OCI-LY3 (cell line): ENCODE measurements around the gene GSE1.

ENCODE experiments used
- H2AFZ ChIP-seq: fragments of 200-600, 300-600 bp; shearing (Covaris generic); 2 replicates; pipeline ENCODE4 v1.6.0; 2014; ENCODE audit warnings: antibody characterized with exemption, low read depth, low read length
- H3K27ac ChIP-seq: fragments of 200-600, 300-600 bp; sonication (generic); 2 replicates; pipeline ENCODE4 v1.5.1; 2014; ENCODE audit warnings: mild to moderate bottlenecking, low read length, moderate library complexity, mixed read lengths
- H3K27me3 ChIP-seq: fragments of 200-600, 300-600 bp; sonication (generic); 2 replicates; pipeline ENCODE4 v1.6.1; 2014; ENCODE audit warnings: low read depth, low read length, mixed read lengths
- H3K36me3 ChIP-seq: fragments of 200-600, 300-600 bp; sonication (generic); replicated peaks from 2 replicates; pipeline ENCODE3; 2014; ENCODE audit warnings: low read depth, low read length, mixed read lengths
- H3K4me1 ChIP-seq: fragments of 300-600, 200-600 bp; sonication (generic); 2 replicates; pipeline ENCODE4 v1.6.1; 2014; ENCODE audit warnings: low read length, mixed read lengths
- H3K4me2 ChIP-seq: fragments of 200-600, 300-600 bp; sonication (generic); 2 replicates; pipeline ENCODE4 v1.6.1; 2014; ENCODE audit warnings: low read length, mixed read lengths
- H3K4me3 ChIP-seq: fragments of 300-600, 200-600 bp; sonication (generic); 2 replicates; pipeline ENCODE4 v1.5.1; 2014; ENCODE audit warnings: antibody characterized with exemption, mild to moderate bottlenecking, low read length, moderate library complexity
- H3K79me2 ChIP-seq: fragments of 300-600, 200-600 bp; shearing (Covaris generic); 2 replicates; pipeline ENCODE4 v1.6.1; 2014; ENCODE audit warnings: mild to moderate bottlenecking, low read length, mixed read lengths
- H3K9ac ChIP-seq: fragments of 300-600, 200-600 bp; shearing (Covaris generic); 2 replicates; pipeline ENCODE4 v1.6.0; 2014; ENCODE audit warnings: mild to moderate bottlenecking, low read length, moderate library complexity
- H3K9me3 ChIP-seq: fragments of 200-600, 300-600 bp; shearing (Covaris generic); 2 replicates; pipeline ENCODE4 v1.6.1; 2014; ENCODE audit warnings: low read length, mixed read lengths; ENCODE audit not compliant: insufficient read depth
- H4K20me1 ChIP-seq: fragments of 200-600, 300-600 bp; sonication (generic); 2 replicates; pipeline ENCODE4 v1.6.1; 2016; ENCODE audit warnings: low read length, mixed read lengths; ENCODE audit not compliant: insufficient read depth
- EZH2phosphoT487 ChIP-seq: fragments of 200-600 bp; shearing (Covaris generic); IDR thresholded peaks from 2 replicates; pipeline ENCODE4 v1.6.1; 2018; ENCODE audit warnings: antibody characterized with exemption, mixed run types, low read depth
- TF ChIP-seq, protein P1 (sequence below): fragments of 200-600, 300-600 bp; sonication (generic); IDR thresholded peaks from 2 replicates; pipeline ENCODE4 v1.5.1; 2014; ENCODE audit warnings: antibody characterized with exemption, low read length, low read depth

Gene GSE1

GRCh38 chr16:85567935-85568334, 45.2 kb upstream of the GSE1 start:
- H3K27me3 ChIP-seq = no peaks in the 10 kb centered on the region
- TF ChIP-seq, protein P1, sequence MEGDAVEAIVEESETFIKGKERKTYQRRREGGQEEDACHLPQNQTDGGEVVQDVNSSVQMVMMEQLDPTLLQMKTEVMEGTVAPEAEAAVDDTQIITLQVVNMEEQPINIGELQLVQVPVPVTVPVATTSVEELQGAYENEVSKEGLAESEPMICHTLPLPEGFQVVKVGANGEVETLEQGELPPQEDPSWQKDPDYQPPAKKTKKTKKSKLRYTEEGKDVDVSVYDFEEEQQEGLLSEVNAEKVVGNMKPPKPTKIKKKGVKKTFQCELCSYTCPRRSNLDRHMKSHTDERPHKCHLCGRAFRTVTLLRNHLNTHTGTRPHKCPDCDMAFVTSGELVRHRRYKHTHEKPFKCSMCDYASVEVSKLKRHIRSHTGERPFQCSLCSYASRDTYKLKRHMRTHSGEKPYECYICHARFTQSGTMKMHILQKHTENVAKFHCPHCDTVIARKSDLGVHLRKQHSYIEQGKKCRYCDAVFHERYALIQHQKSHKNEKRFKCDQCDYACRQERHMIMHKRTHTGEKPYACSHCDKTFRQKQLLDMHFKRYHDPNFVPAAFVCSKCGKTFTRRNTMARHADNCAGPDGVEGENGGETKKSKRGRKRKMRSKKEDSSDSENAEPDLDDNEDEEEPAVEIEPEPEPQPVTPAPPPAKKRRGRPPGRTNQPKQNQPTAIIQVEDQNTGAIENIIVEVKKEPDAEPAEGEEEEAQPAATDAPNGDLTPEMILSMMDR = no peak
- no peak for TF ChIP-seq EZH2phosphoT487
- no peak overlapping the region for H3K4me2 ChIP-seq
- no peak overlapping the region for H3K9ac ChIP-seq
- H2AFZ ChIP-seq = no peak overlapping the region
- H3K79me2 ChIP-seq = peaks cover 95% of the 10 kb centered on the region
- no peak overlapping the region for H3K27ac ChIP-seq
- peaks cover 47% of the 10 kb centered on the region for H3K4me1 ChIP-seq
- H4K20me1 ChIP-seq = peaks cover 98% of the 10 kb centered on the region
- no peaks in the 10 kb centered on the region for H3K9me3 ChIP-seq
- H3K4me3 ChIP-seq = no peak overlapping the region
- H3K36me3 ChIP-seq = peaks cover 16% of the 10 kb centered on the region

GRCh38 chr16:85568519-85568918, 44.6 kb upstream of the GSE1 start:
- Histone ChIP-seq H2AFZ (no peak overlapping the region), H3K79me2 (peaks cover 95% of the 10 kb centered on the region), H3K36me3 (peaks cover 16% of the 10 kb centered on the region), H3K4me3 (no peak overlapping the region), H3K4me1 (peaks cover 44% of the 10 kb centered on the region), H4K20me1 (peaks cover 98% of the 10 kb centered on the region), H3K27ac (no peak overlapping the region), H3K27me3 (no peaks in the 10 kb centered on the region), H3K9me3 (no peaks in the 10 kb centered on the region), H3K4me2 (no peak overlapping the region), H3K9ac (no peak overlapping the region)
- TF ChIP-seq, protein P1 = no peak
- no peak for TF ChIP-seq EZH2phosphoT487

DNA sequence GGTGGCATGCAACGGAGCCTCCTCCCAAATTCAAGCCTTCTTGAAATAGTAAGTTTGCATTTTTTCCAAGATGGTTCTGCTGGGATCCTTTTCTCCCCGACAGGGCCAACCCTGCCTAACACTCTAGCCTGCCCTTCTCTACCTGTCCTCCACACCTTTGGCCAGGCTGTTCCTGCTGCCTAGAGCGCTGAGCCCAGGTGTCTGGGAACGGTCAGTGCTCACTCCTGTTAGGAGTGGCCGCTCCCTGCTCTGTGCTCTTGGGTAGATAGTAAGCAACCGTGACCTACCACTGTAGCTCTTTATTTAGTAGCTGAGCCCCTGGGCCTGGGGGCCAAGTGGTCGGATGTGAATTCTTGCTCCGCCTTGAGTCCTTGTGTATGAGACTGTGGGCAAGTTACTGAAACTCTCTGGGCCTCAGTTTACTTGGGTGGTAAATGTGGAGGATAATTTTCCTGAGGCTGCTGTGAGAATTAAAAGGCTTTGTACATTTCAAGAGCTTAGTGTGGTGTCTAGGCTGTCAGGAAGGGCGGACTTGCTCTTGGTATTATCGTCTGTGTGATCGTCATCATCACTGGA, 44.0 kb upstream of the GSE1 start:
- peaks cover 95% of the 10 kb centered on the region for H3K79me2 ChIP-seq
- TF ChIP-seq, protein P1 = no peak
- TF ChIP-seq EZH2phosphoT487 = no peak
- peaks cover 38% of the 10 kb centered on the region for H3K4me1 ChIP-seq
- H3K9ac ChIP-seq = no peak overlapping the region
- 0 out of 2 replicates have a peak overlapping the region, but pooled peaks have one; percentile 29 for H3K4me2 ChIP-seq
- H3K36me3 ChIP-seq = peaks cover 16% of the 10 kb centered on the region
- H3K27ac ChIP-seq = no peak overlapping the region
- H3K4me3 ChIP-seq = no peak overlapping the region
- H3K9me3 ChIP-seq = no peaks in the 10 kb centered on the region
- peaks cover 98% of the 10 kb centered on the region for H4K20me1 ChIP-seq
- H3K27me3 ChIP-seq = no peaks in the 10 kb centered on the region
- no peak overlapping the region for H2AFZ ChIP-seq

GRCh38 chr16:85569615-85570212, 43.4 kb upstream of the GSE1 start:
- Histone ChIP-seq H3K79me2 (peaks cover 95% of the 10 kb centered on the region), H3K4me2 (peak overlapping the region; percentile 29; the same call in 1 of the 2 replicates), H2AFZ (no peak overlapping the region), H3K9me3 (no peaks in the 10 kb centered on the region), H4K20me1 (peaks cover 98% of the 10 kb centered on the region), H3K27ac (no peak overlapping the region), H3K4me1 (peaks cover 33% of the 10 kb centered on the region), H3K9ac (no peak overlapping the region), H3K27me3 (no peaks in the 10 kb centered on the region), H3K36me3 (peaks cover 16% of the 10 kb centered on the region), H3K4me3 (no peak overlapping the region)
- TF ChIP-seq EZH2phosphoT487 = no peak
- TF ChIP-seq, protein P1 = no peak
